ENCODE results near the gene HAP1.
"Not testable (repeated sequence)": the region's sequence is repeated elsewhere in the genome, so short reads cannot be mapped to it uniquely, and the experiment has no call there.

Gene HAP1

GRCh38 chr17:41734139-41734948 lies at the start of gene HAP1:
Gene HAP1 (minus strand): TSS chr17:41734643. CDS start chr17:41734634, 9 bp downstream.
- DNase-seq (ENCODE audit: low spot score): peak; percentile 74

- no peak for DNase-seq (ENCODE audit: low spot score)
These were observed 47.7 kb upstream of the HAP1 start for GRCh38 chr17:41782142-41782541.

GRCh38 chr17:41781404-41782110 lies 47.1 kb upstream of the HAP1 start:
- no peak for DNase-seq (ENCODE audit: low spot score)

- DNase-seq (ENCODE audit: low spot score): no peak
These were observed 45.5 kb upstream of the HAP1 start for GRCh38 chr17:41779954-41780353.

- DNase-seq (ENCODE audit: low spot score): peak; percentile 68
These were observed 43.2 kb upstream of the HAP1 start for GRCh38 chr17:41777574-41778188.

- DNase-seq (ENCODE audit: low spot score): no peak
These were observed 42.7 kb upstream of the HAP1 start for GRCh38 chr17:41777157-41777573.

GRCh38 chr17:41776262-41776900 lies 41.9 kb upstream of the HAP1 start:
- not testable (repeated sequence) for DNase-seq (ENCODE audit: low spot score)

GRCh38 chr17:41775394-41776226 lies 41.2 kb upstream of the HAP1 start:
- no peak for DNase-seq (ENCODE audit: low spot score)

GRCh38 chr17:41773731-41774193 lies 39.3 kb upstream of the HAP1 start:
- DNase-seq (ENCODE audit: low spot score): no peak

GRCh38 chr17:41773190-41773588 lies 38.7 kb upstream of the HAP1 start:
- DNase-seq (ENCODE audit: low spot score): peak; percentile 83

GRCh38 chr17:41772586-41773189 lies 38.2 kb upstream of the HAP1 start:
- peak; percentile 55 for DNase-seq (ENCODE audit: low spot score)

GRCh38 chr17:41772218-41772585 lies 37.8 kb upstream of the HAP1 start:
- no peak for DNase-seq (ENCODE audit: low spot score)

- no peak for DNase-seq (ENCODE audit: low spot score)
These were observed 37.2 kb upstream of the HAP1 start for GRCh38 chr17:41771389-41772206.

GRCh38 chr17:41769985-41770384 lies 35.5 kb upstream of the HAP1 start:
- DNase-seq (ENCODE audit: low spot score): no peak

GRCh38 chr17:41769346-41769862 lies 35.0 kb upstream of the HAP1 start:
- DNase-seq (ENCODE audit: low spot score): no peak

GRCh38 chr17:41768682-41769288 lies 34.3 kb upstream of the HAP1 start:
- no peak for DNase-seq (ENCODE audit: low spot score)

- DNase-seq (ENCODE audit: low spot score): no peak
These were observed 33.0 kb upstream of the HAP1 start for GRCh38 chr17:41767324-41768042.

GRCh38 chr17:41766135-41766534 lies 31.7 kb upstream of the HAP1 start:
- no peak for DNase-seq (ENCODE audit: low spot score)

GRCh38 chr17:41763327-41763726 lies 28.9 kb upstream of the HAP1 start:
- no peak for DNase-seq (ENCODE audit: low spot score)

Measured in HuH-7 (cell line).